Immature natural killer cell (primary cell): ENCODE data around the gene EIF2AK3. TPM values are rescaled to one million over a fixed set of nuclear protein-coding genes. Genes with fewer than 3 reads are reported as not detected.

Experiments
- DNase-seq, 3 donors: peaks; one replicate each; pipeline ENCODE4 v3.0.0; 2022; ENCODE audit warnings: mixed read lengths in 1 of 3
- H3K27ac Mint-ChIP-seq, 6 donors: one replicate each; pipeline ENCODE4 v1.8.0; 2020; ENCODE audit warnings: mixed read lengths in 6 of 6, mild to moderate bottlenecking in 5 of 6, inconsistent platforms in 4 of 6, moderate library complexity in 3 of 6
- H3K27me3 Mint-ChIP-seq, 3 donors: one replicate each; pipeline ENCODE4 v1.8.0; 2020 to 2021; ENCODE audit warnings: low read depth in 3 of 3, mild to moderate bottlenecking in 3 of 3, mixed read lengths in 3 of 3, moderate library complexity in 3 of 3, inconsistent platforms in 1 of 3
- H3K36me3 Mint-ChIP-seq, 3 donors: one replicate each; pipeline ENCODE4 v1.8.0; 2020; ENCODE audit warnings: mixed read lengths in 3 of 3, inconsistent platforms in 2 of 3, mild to moderate bottlenecking in 2 of 3
- H3K4me1 Mint-ChIP-seq, 2 donors: one replicate each; pipeline ENCODE4 v1.8.0; 2020; ENCODE audit warnings: inconsistent platforms in 2 of 2, mild to moderate bottlenecking in 2 of 2, mixed read lengths in 2 of 2, moderate library complexity in 1 of 2
- H3K4me3 Mint-ChIP-seq, 5 donors: one replicate each; pipeline ENCODE4 v1.8.0; 2020; ENCODE audit warnings: mild to moderate bottlenecking in 5 of 5, mixed read lengths in 5 of 5, inconsistent platforms in 3 of 5, moderate library complexity in 3 of 5
- H3K9me3 Mint-ChIP-seq, 6 donors: one replicate each; pipeline ENCODE4 v1.8.0; 2020; ENCODE audit warnings: mild to moderate bottlenecking in 6 of 6, mixed read lengths in 6 of 6, inconsistent platforms in 4 of 6, moderate library complexity in 3 of 6
- polyA plus RNA-seq, 3 donors: library from polyadenylated mRNA; unstranded; fragments of 300-500 nt; fragmentation: Illumina TruSeq; gene quantifications; one replicate each; pipeline ENCODE4 v1.2.3, GENCODE V29; 2021

Gene EIF2AK3
- polyA plus RNA-seq, result 10 to 100 TPM in 1 of 3 donors, 1 to 10 TPM in 2; 3.5 to 14.2 (median 4.4) TPM

DNA sequence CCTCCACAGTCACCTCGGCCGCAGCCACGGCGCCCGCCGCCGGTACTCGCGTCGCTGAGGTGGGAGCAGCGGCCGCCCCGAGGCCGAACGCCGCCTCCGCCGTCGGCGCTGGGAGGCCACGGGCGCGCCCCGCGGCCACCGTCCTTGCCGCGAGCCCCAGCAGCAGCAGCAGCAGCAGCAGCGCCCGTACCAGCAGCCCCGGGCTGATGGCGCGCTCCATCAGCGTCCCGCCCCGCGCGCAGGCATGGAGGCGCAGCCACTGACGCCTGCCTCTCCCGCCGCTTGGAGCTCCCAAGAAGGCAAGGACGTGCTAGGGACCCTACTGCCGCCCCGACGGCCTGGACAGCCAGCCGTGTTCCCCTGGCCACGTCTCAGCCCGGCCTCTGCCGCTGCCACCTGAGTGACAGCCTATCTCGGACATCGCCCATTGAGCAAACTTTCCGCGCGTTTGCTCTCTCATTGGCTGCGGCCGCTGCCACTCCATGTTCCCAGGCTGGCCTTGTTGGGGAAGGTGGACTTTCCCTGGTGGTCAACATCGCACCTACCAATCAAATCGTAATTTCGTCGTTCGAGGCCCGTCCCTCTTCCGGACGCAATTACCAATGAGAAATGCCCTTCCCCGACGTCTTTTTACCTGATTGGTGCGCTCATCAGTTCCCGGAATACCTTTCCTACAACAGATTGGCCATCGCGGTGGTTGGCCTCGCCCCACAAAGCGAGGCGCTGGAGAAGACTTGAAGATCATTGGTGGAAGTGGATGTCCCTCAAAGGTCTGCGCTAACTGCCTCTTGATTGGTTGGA, at the start of gene EIF2AK3:
EIF2AK3 (minus strand) TSS at position 410 of the 801 bp plus-strand sequence; CDS start at position 220, 190 bp downstream.
- DNase-seq, result peak; percentile 98 to 99 (median 99)
- Mint-ChIP-seq H3K4me3 (peak within 1 kb of the TSS in 4 of 5 donors; percentile 83 to 95 (median 91)), H3K27me3 (peaks cover 3 to 9% (median 6%) of the 10 kb centered on the region in 3 donors), H3K27ac (peak within 1 kb of the TSS in 5 of 6 donors; percentile 92 to 96 (median 96)), H3K9me3 (no peaks in the 10 kb centered on the region), H3K4me1 (peaks cover 0 to 9% of the 10 kb centered on the region in 2 donors), H3K36me3 (no peaks in the 10 kb centered on the region)

GRCh38 chr2:88673363-88673762, 46.1 kb upstream of the EIF2AK3 start:
- H3K9me3 Mint-ChIP-seq, result no peaks in the 10 kb centered on the region
- H3K27ac Mint-ChIP-seq, result no peak overlapping the region
- H3K4me3 Mint-ChIP-seq, result no peak overlapping the region
- H3K36me3 Mint-ChIP-seq, result peaks cover 0 to 3% (median 0%) of the 10 kb centered on the region in 3 donors
- H3K4me1 Mint-ChIP-seq, result no peaks in the 10 kb centered on the region
- peaks cover 0 to 4% (median 2%) of the 10 kb centered on the region in 3 donors for H3K27me3 Mint-ChIP-seq
- DNase-seq, result no peak

GRCh38 chr2:88671786-88672427, 44.6 kb upstream of the EIF2AK3 start:
- Mint-ChIP-seq H3K27ac (no peak overlapping the region), H3K27me3 (peaks cover 0 to 4% (median 2%) of the 10 kb centered on the region in 3 donors), H3K4me3 (no peak overlapping the region), H3K9me3 (no peaks in the 10 kb centered on the region), H3K4me1 (no peaks in the 10 kb centered on the region), H3K36me3 (no peaks in the 10 kb centered on the region)
- peak; percentile 36 to 56 (median 39) for DNase-seq

DNA sequence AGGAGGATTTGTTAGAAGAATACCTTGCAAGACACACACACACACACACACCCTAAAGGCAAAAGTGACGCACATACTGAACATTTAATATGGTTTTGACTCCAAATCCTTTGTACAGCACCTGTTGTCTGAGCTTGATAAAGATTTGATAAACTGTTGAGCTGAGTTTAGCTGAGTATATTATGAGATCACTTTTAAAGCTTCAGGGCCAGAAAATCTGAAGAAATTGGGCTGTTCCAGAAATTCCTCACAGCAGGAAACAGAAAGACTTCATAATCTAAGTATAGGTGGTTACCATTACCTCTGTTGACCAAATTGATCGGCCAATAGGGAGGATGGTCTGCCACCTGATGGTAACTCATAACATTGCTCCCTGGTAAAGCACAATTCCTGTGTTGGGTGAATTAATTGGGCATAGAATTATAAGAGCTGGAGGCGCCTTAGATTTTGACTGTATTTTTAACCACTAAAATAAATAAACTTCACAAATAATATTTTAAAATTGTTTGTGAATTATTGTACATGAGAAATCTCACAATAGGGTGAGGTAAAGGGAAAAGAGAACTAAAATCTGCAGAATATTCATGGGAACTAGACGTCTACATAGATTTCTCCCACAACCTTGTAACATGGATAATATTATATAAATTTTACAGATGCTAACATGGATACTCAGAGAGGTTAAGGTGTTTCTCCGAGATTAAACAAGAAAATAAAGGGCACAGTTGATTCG, 42.4 kb upstream of the EIF2AK3 start:
- Mint-ChIP-seq H3K36me3 (no peaks in the 10 kb centered on the region), H3K27me3 (peaks cover 2 to 6% (median 6%) of the 10 kb centered on the region in 3 donors)

DNA sequence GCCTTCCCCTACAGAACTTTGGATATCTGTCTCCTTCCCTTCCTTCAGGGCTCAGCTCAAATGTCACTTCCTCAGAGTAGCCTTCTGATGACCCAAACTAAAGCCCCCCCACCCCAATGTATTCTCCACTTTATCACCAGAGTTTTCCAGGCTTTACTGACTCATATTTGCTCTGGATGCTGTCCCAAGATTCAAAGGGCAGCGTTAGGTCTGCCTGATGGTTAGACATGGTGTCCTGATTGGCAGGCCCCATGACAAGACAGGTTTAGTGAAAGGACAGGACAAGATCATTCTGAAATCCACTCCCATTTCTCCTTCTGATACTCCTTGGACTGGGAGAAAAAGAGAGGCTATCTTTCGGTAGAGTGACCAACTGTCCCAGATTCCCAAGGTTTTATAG, 41.6 kb upstream of the EIF2AK3 start:
- no peak for DNase-seq
- Mint-ChIP-seq H3K36me3 (no peaks in the 10 kb centered on the region), H3K27me3 (peaks cover 2 to 6% (median 6%) of the 10 kb centered on the region in 3 donors), H3K27ac (no peak overlapping the region), H3K4me1 (no peaks in the 10 kb centered on the region), H3K4me3 (no peak overlapping the region), H3K9me3 (no peaks in the 10 kb centered on the region)

More for the DNA sequence above, 42.4 kb upstream of the EIF2AK3 start:
- Mint-ChIP-seq H3K4me3 (no peak overlapping the region), H3K4me1 (no peaks in the 10 kb centered on the region), H3K27ac (no peak overlapping the region), H3K9me3 (no peaks in the 10 kb centered on the region)
- peak; percentile 28 to 37 (median 30) for DNase-seq

DNA sequence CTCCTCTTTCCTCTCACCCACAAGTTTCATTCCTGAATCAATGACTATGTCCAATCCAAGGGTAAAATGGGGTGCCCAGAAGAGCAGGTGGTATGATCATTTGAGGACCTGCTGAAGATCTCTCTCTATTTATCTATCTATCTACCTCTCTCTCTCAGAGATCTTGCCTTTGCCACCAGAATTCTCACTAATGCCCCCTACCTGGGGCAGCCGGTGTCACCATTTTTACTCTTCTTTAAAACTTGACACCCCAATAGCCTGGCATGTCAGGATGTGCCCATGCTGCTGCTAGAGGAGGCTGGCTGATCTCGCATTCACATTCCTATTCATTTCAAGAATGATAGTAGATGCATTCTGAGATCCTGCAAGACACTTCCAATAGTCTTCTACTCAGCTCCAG, 40.0 kb upstream of the EIF2AK3 start:
- H3K27me3 Mint-ChIP-seq, result peaks cover 0 to 6% (median 6%) of the 10 kb centered on the region in 3 donors
- H3K4me1 Mint-ChIP-seq, result no peaks in the 10 kb centered on the region
- H3K36me3 Mint-ChIP-seq, result no peaks in the 10 kb centered on the region
- H3K4me3 Mint-ChIP-seq, result no peak overlapping the region
- DNase-seq, result no peak
- H3K9me3 Mint-ChIP-seq, result no peaks in the 10 kb centered on the region
- H3K27ac Mint-ChIP-seq, result peak overlapping the region in 1 of 6 donors; percentile 20

DNA sequence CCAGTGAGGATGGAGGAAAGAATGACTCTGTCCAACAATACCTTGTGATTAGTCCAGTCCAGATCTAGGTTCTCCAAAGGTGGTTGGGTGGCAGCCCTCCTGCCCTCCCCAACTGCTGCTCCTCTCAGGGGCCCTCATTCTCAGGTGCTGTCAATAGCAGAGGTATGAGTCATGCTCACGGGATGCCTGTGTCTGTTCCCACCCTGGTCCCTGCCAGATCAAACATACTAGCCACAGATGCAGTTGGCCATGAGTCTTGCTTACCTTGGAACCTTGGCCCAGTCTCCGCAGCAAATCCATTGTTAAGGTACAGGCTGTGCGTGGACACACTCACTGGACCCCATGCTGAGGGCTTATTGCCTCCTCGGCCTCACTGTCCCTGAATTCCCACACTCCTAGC, 39.3 kb upstream of the EIF2AK3 start:
- H3K4me3 Mint-ChIP-seq, result no peak overlapping the region
- H3K27me3 Mint-ChIP-seq, result peaks cover 0 to 6% (median 2%) of the 10 kb centered on the region in 3 donors
- H3K4me1 Mint-ChIP-seq, result no peaks in the 10 kb centered on the region
- no peak for DNase-seq
- H3K9me3 Mint-ChIP-seq, result no peaks in the 10 kb centered on the region
- H3K36me3 Mint-ChIP-seq, result no peaks in the 10 kb centered on the region
- no peak overlapping the region for H3K27ac Mint-ChIP-seq

GRCh38 chr2:88660622-88661021, 33.4 kb upstream of the EIF2AK3 start:
- H3K9me3 Mint-ChIP-seq, result no peaks in the 10 kb centered on the region
- no peaks in the 10 kb centered on the region for H3K36me3 Mint-ChIP-seq
- no peak overlapping the region for H3K27ac Mint-ChIP-seq

GRCh38 chr2:88659538-88659915, 32.3 kb upstream of the EIF2AK3 start:
- Mint-ChIP-seq H3K4me3 (no peak overlapping the region), H3K27ac (no peak overlapping the region), H3K9me3 (no peaks in the 10 kb centered on the region), H3K4me1 (no peaks in the 10 kb centered on the region), H3K36me3 (no peaks in the 10 kb centered on the region), H3K27me3 (peaks cover 0 to 2% (median 0%) of the 10 kb centered on the region in 3 donors)
- no peak for DNase-seq

More at GRCh38 chr2:88660622-88661021, 33.4 kb upstream of the EIF2AK3 start:
- DNase-seq, result no peak
- Mint-ChIP-seq H3K27me3 (peaks cover 0 to 2% (median 2%) of the 10 kb centered on the region in 3 donors), H3K4me3 (no peak overlapping the region), H3K4me1 (no peaks in the 10 kb centered on the region)

- H3K4me1 Mint-ChIP-seq, result no peaks in the 10 kb centered on the region
- H3K9me3 Mint-ChIP-seq, result no peaks in the 10 kb centered on the region
Observed at GRCh38 chr2:88658881-88659537, 31.7 kb upstream of the EIF2AK3 start.

DNA sequence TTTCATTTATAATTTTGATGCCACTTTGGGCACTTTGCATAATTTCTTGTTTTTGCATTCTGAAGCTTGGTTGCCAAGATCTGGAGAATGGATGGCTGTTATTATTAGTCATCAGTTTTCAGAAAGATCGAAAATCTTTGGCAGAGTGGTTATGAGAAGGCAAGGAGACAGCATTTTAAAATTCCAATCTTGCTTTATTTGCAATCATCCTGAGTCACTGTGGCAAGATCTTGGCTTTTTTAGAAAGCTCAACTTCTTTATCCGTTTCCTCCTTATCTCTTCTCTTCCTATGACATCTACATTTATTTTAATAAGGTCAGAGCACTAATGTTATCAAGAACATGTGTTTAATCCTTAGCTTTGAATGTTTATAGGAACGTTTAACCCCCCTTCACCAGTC, 31.1 kb upstream of the EIF2AK3 start:
- H3K4me3 Mint-ChIP-seq, result no peak overlapping the region
- peaks cover 0 to 2% (median 0%) of the 10 kb centered on the region in 3 donors for H3K27me3 Mint-ChIP-seq
- no peak overlapping the region for H3K27ac Mint-ChIP-seq
- H3K9me3 Mint-ChIP-seq, result no peaks in the 10 kb centered on the region
- DNase-seq, result no peak
- no peaks in the 10 kb centered on the region for H3K36me3 Mint-ChIP-seq
- no peaks in the 10 kb centered on the region for H3K4me1 Mint-ChIP-seq

More at GRCh38 chr2:88658881-88659537, 31.7 kb upstream of the EIF2AK3 start:
- Mint-ChIP-seq H3K36me3 (no peaks in the 10 kb centered on the region), H3K4me3 (no peak overlapping the region), H3K27ac (no peak overlapping the region), H3K27me3 (peaks cover 0 to 2% (median 0%) of the 10 kb centered on the region in 3 donors)
- DNase-seq, result no peak

GRCh38 chr2:88657131-88657530, 29.9 kb upstream of the EIF2AK3 start:
- Mint-ChIP-seq H3K27ac (no peak overlapping the region), H3K36me3 (no peaks in the 10 kb centered on the region), H3K4me3 (no peak overlapping the region), H3K4me1 (no peaks in the 10 kb centered on the region), H3K27me3 (peaks cover 0 to 2% (median 0%) of the 10 kb centered on the region in 3 donors), H3K9me3 (no peaks in the 10 kb centered on the region)
- DNase-seq, result no peak

DNA sequence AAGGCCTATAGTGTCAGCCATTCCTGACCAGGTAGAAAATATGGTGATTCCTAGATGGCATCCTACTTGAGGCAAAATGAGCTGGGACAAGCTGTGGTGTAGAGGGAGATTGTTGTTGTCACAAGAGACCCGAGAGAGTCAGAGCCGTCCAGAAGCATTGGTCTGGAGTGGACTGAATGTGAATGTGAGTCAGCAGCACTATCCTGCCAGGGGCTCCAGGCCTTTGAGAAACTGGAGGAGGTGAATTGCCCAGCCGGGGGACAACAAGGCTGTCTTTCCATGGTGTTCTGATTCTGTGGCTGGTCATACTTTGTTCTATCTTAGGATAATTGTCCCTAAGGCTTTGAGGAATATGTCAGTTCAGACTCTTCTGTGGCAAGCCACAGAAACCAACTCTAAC, 29.4 kb upstream of the EIF2AK3 start:
- Mint-ChIP-seq H3K4me3 (no peak overlapping the region), H3K27me3 (peaks cover 0 to 2% (median 0%) of the 10 kb centered on the region in 3 donors), H3K4me1 (no peaks in the 10 kb centered on the region), H3K27ac (no peak overlapping the region), H3K36me3 (no peaks in the 10 kb centered on the region), H3K9me3 (no peaks in the 10 kb centered on the region)
- DNase-seq, result no peak
